HL-60 (cell line): Measurements from ENCODE around the gene ZRANB2.

ENCODE experiments used
- DNase-seq, 2 experiments: peaks; one replicate each; pipeline ENCODE4 v3.0.0-alpha.2; 2010 to 2020; ENCODE audit warnings: low read depth in 1 of 2, low spot score in 1 of 2
- H3K27ac ChIP-seq: fragments of 250-450 bp; sonication (Bioruptor Pico); replicated peaks from 2 replicates; pipeline ENCODE4 v1.5.1; 2020; ENCODE audit warnings: mild to moderate bottlenecking, moderate library complexity
- H3K27me3 ChIP-seq: fragments of 250-450 bp; sonication (Bioruptor Pico); 2 replicates; pipeline ENCODE4 v1.5.1; 2021; ENCODE audit warnings: mild to moderate bottlenecking, moderate library complexity; ENCODE audit not compliant: insufficient read depth, poor library complexity, severe bottlenecking
- H3K4me3 ChIP-seq: replicated peaks from 2 replicates; pipeline ENCODE4 v1.5.1; 2011; ENCODE audit warnings: mild to moderate bottlenecking, control low read depth, low read length; ENCODE audit not compliant: insufficient read depth
- CTCF ChIP-seq: IDR thresholded peaks from one replicate; pipeline ENCODE4 v1.5.1; 2011; ENCODE audit warnings: low read length, control low read depth, inconsistent platforms; ENCODE audit not compliant: insufficient read depth
- GABPA ChIP-seq: IDR thresholded peaks from 2 replicates; pipeline ENCODE4 v1.6.1; 2012; ENCODE audit warnings: low read depth
- POLR2AphosphoS5 ChIP-seq: IDR thresholded peaks from 2 replicates; pipeline ENCODE4 v1.6.1; 2012; ENCODE audit warnings: low read depth
- REST ChIP-seq: IDR thresholded peaks from 2 replicates; pipeline ENCODE4 v1.6.1; 2012; ENCODE audit warnings: low read depth; ENCODE audit not compliant: insufficient replicate concordance
- SPI1 ChIP-seq: IDR thresholded peaks from 2 replicates; pipeline ENCODE4 v1.6.1; 2012; ENCODE audit warnings: low read depth, mild to moderate bottlenecking, borderline replicate concordance

The ZRANB2 gene

GRCh38 chr1:71038942-71039341 lies 41.9 kb downstream of the ZRANB2 start:
- H3K27me3 ChIP-seq: peaks cover 7% of the 10 kb centered on the region
- no peak for DNase-seq
- TF ChIP-seq REST: no peak
- no peak for TF ChIP-seq GABPA
- no peak for TF ChIP-seq SPI1
- TF ChIP-seq POLR2AphosphoS5: no peak
- no peak for TF ChIP-seq CTCF
- H3K27ac ChIP-seq: no peak overlapping the region
- H3K4me3 ChIP-seq: no peak overlapping the region

GRCh38 chr1:71037829-71038620 lies 42.8 kb downstream of the ZRANB2 start:
- H3K27me3 ChIP-seq: peaks cover 6% of the 10 kb centered on the region
- no peak for DNase-seq
- H3K27ac ChIP-seq: no peak overlapping the region
- TF ChIP-seq CTCF (no peak), REST (no peak), GABPA (no peak), SPI1 (no peak), POLR2AphosphoS5 (no peak)
- H3K4me3 ChIP-seq: no peak overlapping the region

GRCh38 chr1:71037066-71037465 lies 43.8 kb downstream of the ZRANB2 start:
- Histone ChIP-seq H3K27ac (no peak overlapping the region), H3K4me3 (no peak overlapping the region), H3K27me3 (no peaks in the 10 kb centered on the region)
- no peak for DNase-seq
- TF ChIP-seq REST: no peak
- no peak for TF ChIP-seq POLR2AphosphoS5
- no peak for TF ChIP-seq SPI1
- no peak for TF ChIP-seq GABPA
- no peak for TF ChIP-seq CTCF
